Mesendoderm (in vitro differentiated cells): ENCODE measurements around the gene DCAF5.

ENCODE experiments used
- DNase-seq: peaks from one replicate; pipeline ENCODE4 v3.0.0; 2013
- H2AK5ac ChIP-seq: 2 replicates; pipeline ENCODE4 v1.6.1; 2013; ENCODE audit warnings: low read length, inconsistent platforms
- H2BK120ac ChIP-seq: 2 replicates; pipeline ENCODE4 v1.6.1; 2013; ENCODE audit warnings: low read depth, mild to moderate bottlenecking, low read length, moderate library complexity, mixed read lengths
- H2BK15ac ChIP-seq: replicated peaks from 2 replicates; pipeline ENCODE4 v1.6.1; 2013; ENCODE audit warnings: low read depth, mild to moderate bottlenecking, moderate library complexity
- H2BK5ac ChIP-seq: 2 replicates; pipeline ENCODE4 v1.6.1; 2013; ENCODE audit warnings: low read length, inconsistent platforms
- H3K18ac ChIP-seq: 2 replicates; pipeline ENCODE4 v1.6.1; 2013; ENCODE audit warnings: mild to moderate bottlenecking, low read length, mixed read lengths
- H3K23ac ChIP-seq: one replicate; pipeline ENCODE4 v1.6.1; 2013; ENCODE audit warnings: low read length
- H3K27ac ChIP-seq: 2 replicates; pipeline ENCODE4 v1.5.1; 2013; ENCODE audit warnings: low read depth, mild to moderate bottlenecking, inconsistent platforms, low read length, moderate library complexity
- H3K27me3 ChIP-seq: 2 replicates; pipeline ENCODE4 v1.6.1; 2013; ENCODE audit warnings: low read length, control low read depth, mild to moderate bottlenecking, inconsistent platforms; ENCODE audit not compliant: insufficient read depth, poor library complexity
- H3K36me3 ChIP-seq: 2 replicates; pipeline ENCODE4 v1.6.1; 2013; ENCODE audit warnings: low read length, inconsistent platforms; ENCODE audit not compliant: control insufficient read depth, insufficient read depth
- H3K4ac ChIP-seq: one replicate; pipeline ENCODE4 v1.6.1; 2013; ENCODE audit warnings: low read depth, mild to moderate bottlenecking, low read length, moderate library complexity
- H3K4me1 ChIP-seq: 2 replicates; pipeline ENCODE4 v1.6.1; 2013; ENCODE audit warnings: low read depth, low read length, inconsistent platforms; ENCODE audit not compliant: control insufficient read depth
- H3K4me2 ChIP-seq: 2 replicates; pipeline ENCODE4 v1.6.1; 2013; ENCODE audit warnings: low read length
- H3K4me3 ChIP-seq: 2 replicates; pipeline ENCODE4 v1.5.1; 2013; ENCODE audit warnings: mild to moderate bottlenecking, low read length
- H3K56ac ChIP-seq: one replicate; pipeline ENCODE4 v1.6.1; 2013; ENCODE audit warnings: low read length
- H3K79me1 ChIP-seq: 2 replicates; pipeline ENCODE4 v1.6.1; 2013; ENCODE audit warnings: low read length, inconsistent platforms
- H3K79me2 ChIP-seq: 2 replicates; pipeline ENCODE4 v1.6.1; 2013; ENCODE audit warnings: mild to moderate bottlenecking, low read length; ENCODE audit not compliant: control insufficient read depth, insufficient read depth
- H3K9ac ChIP-seq: 2 replicates; pipeline ENCODE4 v1.6.1; 2013; ENCODE audit warnings: low read length, inconsistent platforms
- H4K5ac ChIP-seq: one replicate; pipeline ENCODE4 v1.6.1; 2013; ENCODE audit warnings: low read length
- H4K8ac ChIP-seq: one replicate; pipeline ENCODE4 v1.6.1; 2013; ENCODE audit warnings: low read depth, mild to moderate bottlenecking, control low read depth, low read length, moderate library complexity
- WGBS: extraction: QIAGEN DNeasy Blood & Tissue Kit; methylation state at CpG from one replicate; pipeline ENCODE4 v1.1.7; 2013; ENCODE audit warnings: low lambda C conversion rate, missing lambda C conversion rate; ENCODE audit not compliant: insufficient coverage; ENCODE audit errors: extremely low coverage; 5-methylcytosine and 5-hydroxymethylcytosine counted together

DCAF5 gene

GRCh38 chr14:69139743-69140142 is 13.2 kb downstream of the DCAF5 start:
- Histone ChIP-seq H3K18ac (no peak overlapping the region), H3K56ac (no peak overlapping the region), H3K4ac (no peak overlapping the region), H3K4me1 (peaks cover 7% of the 10 kb centered on the region), H2BK15ac (no peak overlapping the region), H2AK5ac (no peak overlapping the region), H2BK120ac (no peak overlapping the region), H3K23ac (no peak overlapping the region), H4K5ac (no peak overlapping the region), H3K27ac (no peak overlapping the region), H4K8ac (no peak overlapping the region), H3K36me3 (no peaks in the 10 kb centered on the region), H3K9ac (no peak overlapping the region), H3K79me1 (peaks cover 15% of the 10 kb centered on the region), H2BK5ac (no peak overlapping the region), H3K4me3 (no peak overlapping the region), H3K4me2 (no peak overlapping the region), H3K79me2 (peaks cover 4% of the 10 kb centered on the region), H3K27me3 (no peaks in the 10 kb centered on the region)
- DNase-seq, result no peak
- WGBS, result no CpG with 5 or more reads among the region's 7 CpGs

- H3K4me1 ChIP-seq, result peaks cover 8% of the 10 kb centered on the region
- H3K9ac ChIP-seq, result no peak overlapping the region
- no peak overlapping the region for H2AK5ac ChIP-seq
- no peak overlapping the region for H3K4ac ChIP-seq
- no peak overlapping the region for H3K18ac ChIP-seq
- H4K5ac ChIP-seq, result no peak overlapping the region
- no peak overlapping the region for H3K4me2 ChIP-seq
- H2BK120ac ChIP-seq, result no peak overlapping the region
- no peak overlapping the region for H2BK5ac ChIP-seq
- peaks cover 16% of the 10 kb centered on the region for H3K79me1 ChIP-seq
- H4K8ac ChIP-seq, result no peak overlapping the region
- peaks cover 2% of the 10 kb centered on the region for H3K79me2 ChIP-seq
- DNase-seq, result peak; percentile 59
- H3K36me3 ChIP-seq, result no peaks in the 10 kb centered on the region
- WGBS, result no CpG with 5 or more reads among the region's 2 CpGs
- H2BK15ac ChIP-seq, result no peak overlapping the region
- H3K27ac ChIP-seq, result no peak overlapping the region
- H3K4me3 ChIP-seq, result no peak overlapping the region
- H3K27me3 ChIP-seq, result no peaks in the 10 kb centered on the region
- H3K23ac ChIP-seq, result no peak overlapping the region
- H3K56ac ChIP-seq, result no peak overlapping the region
Observed at GRCh38 chr14:69137843-69138535, 14.9 kb downstream of the DCAF5 start.

- no peak overlapping the region for H3K4me2 ChIP-seq
- peaks cover 2% of the 10 kb centered on the region for H3K79me2 ChIP-seq
- H3K36me3 ChIP-seq, result no peaks in the 10 kb centered on the region
- H4K5ac ChIP-seq, result no peak overlapping the region
- H3K4me3 ChIP-seq, result no peak overlapping the region
- H3K79me1 ChIP-seq, result peaks cover 14% of the 10 kb centered on the region
- no peak overlapping the region for H3K4ac ChIP-seq
- H4K8ac ChIP-seq, result no peak overlapping the region
- no peak overlapping the region for H2AK5ac ChIP-seq
- no peaks in the 10 kb centered on the region for H3K27me3 ChIP-seq
- DNase-seq, result no peak
- H2BK120ac ChIP-seq, result no peak overlapping the region
- no peak overlapping the region for H3K18ac ChIP-seq
- H3K4me1 ChIP-seq, result peaks cover 8% of the 10 kb centered on the region
- H3K9ac ChIP-seq, result no peak overlapping the region
- H3K56ac ChIP-seq, result no peak overlapping the region
- WGBS, result no CpG with 5 or more reads among the region's 1 CpG
- no peak overlapping the region for H2BK15ac ChIP-seq
- no peak overlapping the region for H3K27ac ChIP-seq
- no peak overlapping the region for H2BK5ac ChIP-seq
- no peak overlapping the region for H3K23ac ChIP-seq
Observed at GRCh38 chr14:69137416-69137815, 15.5 kb downstream of the DCAF5 start.

- Histone ChIP-seq H3K4me1 (peaks cover 3% of the 10 kb centered on the region), H3K4me2 (no peak overlapping the region), H3K56ac (no peak overlapping the region), H2BK120ac (no peak overlapping the region), H2BK15ac (no peak overlapping the region), H2BK5ac (no peak overlapping the region), H4K8ac (no peak overlapping the region), H3K9ac (no peak overlapping the region), H4K5ac (no peak overlapping the region), H3K4ac (no peak overlapping the region), H3K18ac (no peak overlapping the region), H3K36me3 (no peaks in the 10 kb centered on the region), H3K4me3 (no peak overlapping the region), H3K27me3 (no peaks in the 10 kb centered on the region), H2AK5ac (no peak overlapping the region), H3K79me1 (peaks cover 12% of the 10 kb centered on the region), H3K79me2 (no peaks in the 10 kb centered on the region), H3K23ac (no peak overlapping the region), H3K27ac (no peak overlapping the region)
- WGBS, result no CpG with 5 or more reads among the region's 4 CpGs
- no peak for DNase-seq
Observed at GRCh38 chr14:69135133-69135532, 17.8 kb downstream of the DCAF5 start.

- no peak overlapping the region for H3K4ac ChIP-seq
- no peak overlapping the region for H2BK120ac ChIP-seq
- no peaks in the 10 kb centered on the region for H3K27me3 ChIP-seq
- H3K56ac ChIP-seq, result peak overlapping the region; percentile 35
- H3K4me3 ChIP-seq, result no peak overlapping the region
- no peaks in the 10 kb centered on the region for H3K79me2 ChIP-seq
- H3K27ac ChIP-seq, result no peak overlapping the region
- no peak overlapping the region for H3K4me2 ChIP-seq
- H3K4me1 ChIP-seq, result peaks cover 5% of the 10 kb centered on the region
- no peak overlapping the region for H3K23ac ChIP-seq
- H3K18ac ChIP-seq, result no peak overlapping the region
- no peak overlapping the region for H4K5ac ChIP-seq
- H4K8ac ChIP-seq, result no peak overlapping the region
- H2BK5ac ChIP-seq, result no peak overlapping the region
- no peak overlapping the region for H2AK5ac ChIP-seq
- no peaks in the 10 kb centered on the region for H3K36me3 ChIP-seq
- no peak overlapping the region for H3K9ac ChIP-seq
- no CpG with 5 or more reads among the region's 3 CpGs for WGBS
- DNase-seq, result peak; percentile 70
- H2BK15ac ChIP-seq, result peak overlapping the region; percentile 57
- peaks cover 8% of the 10 kb centered on the region for H3K79me1 ChIP-seq
Observed at GRCh38 chr14:69133206-69134125, 19.5 kb downstream of the DCAF5 start.
